ENCODE data around the gene CPEB3.
"Not testable (repeated sequence)": the region's sequence is repeated elsewhere in the genome, so short reads cannot be mapped to it uniquely, and the experiment has no call there.

The CPEB3 gene

GRCh38 chr10:92134049-92134448 is 156.8 kb downstream of the CPEB3 start:
- not testable (repeated sequence) for DNase-seq

GRCh38 chr10:92131275-92131820 is 159.5 kb downstream of the CPEB3 start:
- no peak for DNase-seq

DNA sequence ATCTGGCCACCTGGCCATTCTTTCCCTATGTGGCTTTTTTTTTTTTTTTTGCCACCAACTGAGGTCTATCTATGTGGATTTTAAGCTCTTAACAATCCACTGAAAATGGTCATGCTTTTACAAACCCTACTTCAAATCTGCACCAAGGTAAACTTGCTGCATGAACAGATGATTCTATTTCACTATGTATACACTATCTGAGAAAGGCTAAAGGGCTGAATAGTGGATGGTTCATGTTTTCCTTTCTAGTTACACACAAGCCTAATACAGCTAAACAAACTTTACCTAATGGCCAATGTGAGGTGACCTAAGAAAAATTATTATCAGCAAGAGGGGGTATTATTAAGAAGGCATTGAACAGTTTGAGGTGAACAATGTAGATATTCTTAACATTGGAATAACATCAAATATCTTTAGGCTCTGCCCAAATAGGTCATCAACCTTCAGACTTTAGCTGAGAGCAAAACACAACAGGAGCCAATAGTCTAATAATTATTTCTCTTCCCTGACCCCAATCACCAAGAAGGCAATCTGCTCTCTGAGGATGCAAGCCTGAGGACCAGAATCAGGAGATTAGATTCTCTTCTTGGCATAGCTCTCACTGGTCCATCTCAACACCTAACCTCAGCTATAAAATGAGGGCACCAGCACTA is 160.1 kb downstream of the CPEB3 start:
- no peak for DNase-seq

DNA sequence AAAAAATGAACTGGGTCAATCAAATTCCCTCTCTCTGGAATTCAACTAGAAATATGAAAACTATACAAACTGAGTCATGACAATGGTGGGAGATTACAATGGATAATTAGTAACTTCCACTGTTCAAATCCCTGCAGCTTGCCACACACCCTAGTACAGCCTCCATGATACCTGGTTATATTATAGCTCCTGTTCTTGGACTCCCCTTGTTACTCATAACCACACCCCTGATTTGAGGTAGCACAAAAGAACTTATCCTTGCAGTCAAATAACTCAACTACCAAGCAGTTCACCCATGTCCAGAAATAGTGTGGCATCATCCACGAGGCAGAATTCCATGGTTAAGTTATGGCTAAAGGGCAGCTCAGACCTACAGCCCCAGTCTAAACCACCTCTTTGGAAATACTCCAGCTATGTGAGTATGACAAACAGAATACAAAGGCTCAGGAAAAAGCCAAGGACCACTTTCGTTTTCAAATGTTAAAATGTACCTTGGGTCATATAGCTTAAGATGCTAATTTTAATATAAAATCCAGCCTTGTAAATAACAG is 164.7 kb downstream of the CPEB3 start:
- no peak for DNase-seq

DNA sequence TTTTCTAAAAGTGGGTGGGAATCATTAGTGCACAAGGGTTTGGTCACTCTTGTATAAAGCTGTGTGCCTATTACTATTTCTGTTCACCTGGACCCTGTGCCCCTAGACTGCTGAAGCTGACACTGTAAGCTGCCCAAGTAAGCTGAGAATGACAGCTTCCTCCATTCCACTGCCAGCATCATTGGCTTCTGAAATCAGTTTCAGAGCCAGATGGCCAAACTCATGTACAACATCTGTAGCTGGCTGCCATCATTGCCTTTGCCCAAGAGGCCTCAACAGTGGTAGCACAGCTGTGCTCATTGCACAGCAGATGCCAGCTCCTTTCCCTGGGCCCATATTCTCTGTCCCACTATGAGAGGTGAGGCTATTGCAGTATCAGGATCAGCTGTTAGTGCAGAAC is 165.7 kb downstream of the CPEB3 start:
- no peak for DNase-seq

DNA sequence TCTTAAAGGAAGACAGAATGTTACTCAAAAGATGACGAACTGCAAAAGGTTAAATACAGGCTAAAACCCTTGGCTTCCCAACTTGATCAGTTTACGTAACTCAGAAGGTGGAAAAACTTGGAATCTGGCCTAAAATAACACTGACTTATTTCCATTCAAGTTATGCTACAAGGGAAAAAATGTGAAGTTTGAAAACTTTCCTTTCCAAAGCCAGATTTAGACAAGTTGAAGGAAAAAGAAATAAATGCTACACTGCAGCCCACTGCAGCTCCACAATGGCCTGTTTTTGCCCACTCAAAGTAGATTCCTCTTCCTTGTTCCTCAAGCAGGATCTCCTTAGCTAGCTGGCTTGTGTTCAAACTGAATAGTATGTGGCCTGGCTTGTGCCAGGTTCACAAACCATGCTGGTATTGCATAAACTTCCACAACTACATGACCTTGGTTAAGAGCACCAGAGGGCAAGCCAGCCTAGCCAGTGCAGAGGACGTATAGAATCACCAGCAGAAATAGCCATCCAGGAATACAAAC is 166.2 kb downstream of the CPEB3 start:
- DNase-seq, result no peak

GRCh38 chr10:92124020-92124419 is 166.9 kb downstream of the CPEB3 start:
- no peak for DNase-seq

DNA sequence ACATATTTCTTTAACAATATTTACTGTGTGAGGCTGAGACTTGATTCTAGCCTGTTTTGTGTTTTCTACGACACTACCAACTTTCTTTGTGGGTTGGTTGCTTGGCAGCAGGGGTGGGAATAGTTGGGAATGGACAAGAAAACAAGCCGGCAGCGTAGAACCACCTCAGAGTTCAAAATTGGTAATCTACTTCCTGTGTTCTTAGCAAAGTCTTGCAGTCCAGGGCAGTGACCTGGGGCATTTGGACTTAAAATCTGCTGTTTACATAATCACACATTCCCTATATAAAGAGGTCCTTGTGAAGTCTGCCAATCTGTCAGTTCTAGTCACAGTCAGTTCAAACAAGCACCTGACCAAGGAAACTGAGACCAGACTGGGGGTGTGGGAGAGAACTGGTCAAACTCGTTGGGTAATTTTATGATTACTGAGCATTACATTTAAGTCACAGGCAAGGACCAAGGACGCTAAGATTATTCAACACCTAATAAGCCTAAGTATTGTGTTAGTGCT is 167.9 kb downstream of the CPEB3 start:
- DNase-seq, result no peak

- no peak for DNase-seq
Measured at GRCh38 chr10:92121686-92122492, 169.0 kb downstream of the CPEB3 start.

- DNase-seq, result no peak
Measured at GRCh38 chr10:92119340-92119739, 171.5 kb downstream of the CPEB3 start.

GRCh38 chr10:92114917-92115316 is 176.0 kb downstream of the CPEB3 start:
- DNase-seq, result not testable (repeated sequence)

GRCh38 chr10:92113911-92114600 is 176.8 kb downstream of the CPEB3 start:
- DNase-seq, result no peak

DNA sequence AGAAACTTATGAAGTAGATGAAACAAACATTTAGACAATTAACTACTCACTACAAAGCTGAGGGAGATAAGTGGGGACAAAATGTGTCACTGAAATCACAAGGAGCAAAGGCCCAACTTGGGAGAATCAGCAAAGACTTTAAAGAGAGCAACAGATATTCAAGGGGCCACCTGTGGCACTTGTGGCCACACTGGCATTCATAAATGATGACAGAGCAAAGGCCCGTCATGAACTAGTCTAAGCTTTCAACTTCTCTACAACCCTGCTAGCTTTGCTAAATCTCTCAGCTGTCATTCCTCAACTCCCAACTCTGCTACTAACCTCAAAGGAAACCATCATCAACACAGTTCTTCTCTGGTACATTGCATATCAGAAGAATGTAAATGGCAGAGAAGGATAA is 178.4 kb downstream of the CPEB3 start:
- DNase-seq, result no peak

GRCh38 chr10:92111336-92111939 is 179.4 kb downstream of the CPEB3 start:
- DNase-seq, result no peak

- no peak for DNase-seq
Measured at GRCh38 chr10:92110039-92110794, 180.7 kb downstream of the CPEB3 start.

DNA sequence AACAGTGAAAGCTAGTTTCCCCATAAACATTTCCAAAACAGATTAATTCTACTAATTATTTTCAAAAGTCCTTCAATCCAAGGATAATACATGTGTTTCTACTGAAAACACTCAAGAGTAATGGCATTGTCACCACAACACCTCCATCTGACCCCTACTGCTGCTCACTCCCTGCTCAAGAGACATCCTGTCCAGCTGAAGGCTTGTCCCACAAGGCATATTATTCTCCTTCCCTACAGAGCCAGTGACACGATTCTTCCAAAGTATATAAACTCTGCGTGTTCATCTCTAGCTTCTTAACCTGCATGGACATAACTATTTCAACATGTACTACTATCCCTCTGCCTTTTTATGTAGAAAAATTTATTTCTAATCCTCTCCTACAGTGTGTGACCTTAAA is 182.1 kb downstream of the CPEB3 start:
- DNase-seq, result no peak

DNA sequence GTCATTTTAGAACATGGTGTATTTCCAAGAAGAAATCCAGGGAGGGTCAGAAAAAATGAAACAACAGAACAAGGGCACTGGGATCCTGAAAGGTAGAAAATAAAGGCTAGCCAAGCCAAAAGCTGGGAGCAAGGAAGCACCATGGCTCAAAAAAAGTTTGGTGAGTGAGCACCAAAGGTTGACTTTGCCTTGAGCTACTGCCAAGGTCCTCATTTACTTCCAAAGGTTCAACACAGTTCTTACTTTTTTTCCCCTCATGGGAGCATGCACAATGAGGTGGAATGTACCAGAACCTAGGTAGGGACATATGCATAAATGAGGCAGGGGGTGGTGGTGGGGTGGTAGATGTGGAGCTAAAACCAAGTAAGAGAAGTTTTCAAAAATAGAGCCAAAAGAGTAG is 182.8 kb downstream of the CPEB3 start:
- DNase-seq, result no peak

DNA sequence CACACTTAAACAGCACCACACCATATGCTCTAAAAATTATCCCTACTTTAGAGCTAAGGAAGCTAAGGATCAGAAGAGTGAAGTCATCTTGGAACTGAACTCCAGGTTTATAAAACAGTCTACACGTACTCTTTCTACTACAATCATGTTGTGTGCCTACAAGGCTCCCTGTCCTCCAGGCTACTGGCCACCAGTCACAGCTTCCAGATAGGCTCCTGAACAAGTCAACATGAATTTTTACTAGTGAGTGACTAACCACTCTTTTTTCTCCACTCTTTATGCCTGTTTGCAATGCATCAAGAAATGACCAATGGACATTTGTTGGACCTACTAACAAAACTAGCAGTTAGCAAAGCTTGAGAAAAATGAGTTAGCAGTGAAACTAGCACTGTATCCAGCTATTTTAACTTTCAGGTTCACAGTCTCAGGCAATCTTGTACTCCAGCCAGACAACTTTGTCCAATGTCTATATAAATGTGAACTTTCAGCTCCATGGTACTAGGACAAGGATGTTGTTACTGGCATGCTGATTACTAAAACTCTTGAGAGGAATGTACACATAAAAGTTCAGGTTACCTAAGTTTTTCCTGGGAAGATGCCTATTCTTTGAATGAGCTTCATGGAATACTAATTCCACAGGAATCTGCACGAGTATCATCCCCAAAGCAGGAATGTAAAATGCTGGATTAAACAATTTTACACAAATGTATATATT is 187.3 kb downstream of the CPEB3 start:
- no peak for DNase-seq

DNA sequence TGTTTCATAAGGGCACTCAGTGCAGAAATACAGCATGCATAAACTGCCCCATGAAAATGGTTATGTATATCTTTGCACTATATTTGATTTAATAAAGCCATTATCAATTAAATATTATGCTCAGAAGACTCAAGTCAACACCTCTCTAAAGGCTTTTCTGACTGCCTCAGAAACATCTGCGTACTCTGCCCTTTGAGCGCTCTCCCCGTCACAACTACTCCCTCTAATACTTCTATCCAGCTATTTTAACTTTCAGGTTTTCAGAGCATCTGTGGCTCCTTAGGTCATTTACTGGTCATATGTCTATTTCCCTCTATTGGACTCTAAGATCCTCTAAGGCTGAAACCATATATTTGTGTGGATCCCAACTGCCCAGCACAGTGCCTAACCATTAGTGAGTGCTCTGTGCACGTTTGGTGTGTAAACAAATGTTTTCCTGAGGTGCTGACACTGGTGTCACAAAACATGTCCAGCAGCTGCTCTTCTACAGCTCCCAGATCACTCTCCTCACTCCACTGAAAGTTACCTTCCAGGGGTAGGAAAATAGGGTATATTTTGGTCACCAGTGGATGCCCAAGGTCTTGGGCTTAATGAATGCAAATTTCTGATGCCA is 188.2 kb downstream of the CPEB3 start:
- no peak for DNase-seq

GRCh38 chr10:92094960-92095359 is 195.9 kb downstream of the CPEB3 start:
- no peak for DNase-seq

Measured in activated effector memory CD4-positive, alpha-beta T cell treated with anti-CD3 and anti-CD28 coated beads, Interleukin-2, amount 50 U/mL, for 16 hours (primary cell).